Inflammatory macrophage treated with lipopolysaccharide for 1 hour (primary cell): ENCODE data around the gene EFCAB10.
"Not testable (repeated sequence)": the region's sequence is repeated elsewhere in the genome, so short reads cannot be mapped to it uniquely, and the experiment has no call there.

Experiments
- DNase-seq, 2 donors: peaks; one replicate each; pipeline ENCODE4 v3.0.0-alpha.2; 2020 to 2022

Gene EFCAB10, protein sequence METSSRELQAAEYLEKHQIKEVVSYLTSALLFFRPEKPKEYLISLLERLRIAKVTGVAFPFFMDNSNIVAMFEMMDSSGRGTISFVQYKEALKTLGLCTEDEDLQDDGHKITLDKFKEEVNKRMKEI

DNA sequence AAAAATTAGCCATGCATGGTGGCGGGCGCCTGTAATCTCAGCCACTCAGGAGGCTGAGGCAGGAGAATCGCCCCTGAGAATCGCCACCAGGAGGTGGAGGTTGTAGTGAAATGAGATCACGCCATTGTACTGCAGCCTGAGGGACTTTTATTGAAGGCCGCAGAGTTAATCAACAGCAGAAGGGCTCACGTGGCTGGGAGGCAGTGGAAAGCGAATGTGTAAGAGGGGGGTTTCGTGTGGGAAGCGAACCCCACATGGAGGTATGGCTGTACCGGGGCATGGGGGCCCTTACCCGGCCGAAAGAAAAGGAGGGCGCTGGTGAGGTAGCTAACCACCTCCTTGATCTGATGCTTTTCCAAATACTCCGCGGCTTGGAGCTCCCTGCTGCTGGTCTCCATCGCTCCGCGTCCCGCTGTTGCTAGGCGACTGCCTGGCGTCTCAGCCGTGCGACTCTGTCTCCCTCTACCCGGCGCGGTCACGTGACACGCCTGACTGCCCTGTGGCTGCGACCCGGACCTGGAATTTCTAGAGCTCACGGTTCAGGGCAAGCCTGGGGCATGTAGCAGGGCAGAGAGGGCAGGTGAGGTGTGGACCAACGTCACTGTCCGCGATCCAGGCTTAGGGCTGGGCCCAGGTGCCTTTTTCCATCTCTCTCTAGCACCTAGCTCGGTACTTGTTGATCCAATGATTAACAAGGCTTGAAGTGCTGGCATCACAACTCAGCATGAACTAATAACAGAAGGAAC, at the start of gene EFCAB10:
Gene EFCAB10, minus strand, starts transcription at position 428 of the 746 bp plus-strand sequence. Its CDS starts 30 bp downstream, at position 398.
- peak; percentile 4 to 6 for DNase-seq

DNA sequence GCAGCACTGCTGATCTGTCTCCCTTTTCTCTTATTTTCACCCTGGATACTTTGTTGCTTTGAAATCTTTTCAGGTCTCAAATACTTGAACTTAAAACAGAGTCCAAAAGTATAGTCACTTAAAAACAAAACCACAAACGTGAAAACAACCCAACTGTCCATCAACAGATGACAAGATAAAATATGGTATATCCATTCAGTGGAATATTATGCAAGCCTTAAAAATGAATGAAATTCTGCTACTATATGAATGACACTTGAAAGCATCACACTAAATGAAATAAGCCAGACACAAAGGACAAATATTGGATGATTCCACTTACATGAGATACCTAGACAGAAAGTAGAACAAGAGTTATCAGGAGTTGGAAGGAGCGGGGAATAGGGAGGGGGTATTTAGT, 44.7 kb upstream of the EFCAB10 start:
- no peak for DNase-seq

DNA sequence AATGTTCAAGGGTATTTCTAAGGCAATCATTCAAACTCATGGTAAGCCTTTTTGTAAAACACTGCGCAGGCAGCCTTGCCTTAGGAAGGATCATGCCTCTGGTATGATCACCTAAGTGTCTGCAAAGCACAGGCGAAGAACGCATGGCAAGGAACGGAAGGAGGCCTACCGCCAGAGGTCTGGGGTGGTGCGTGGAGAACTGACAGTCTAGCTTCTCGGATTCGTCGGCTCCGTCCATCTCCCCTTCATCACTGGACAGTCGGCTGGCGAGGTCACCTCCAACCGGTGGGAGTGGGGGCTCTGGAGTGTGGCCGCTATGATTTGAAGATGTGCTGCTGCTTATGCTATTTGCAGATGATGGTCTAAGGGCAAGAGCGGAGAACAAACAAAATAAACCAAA, 42.6 kb upstream of the EFCAB10 start:
- no peak for DNase-seq

DNA sequence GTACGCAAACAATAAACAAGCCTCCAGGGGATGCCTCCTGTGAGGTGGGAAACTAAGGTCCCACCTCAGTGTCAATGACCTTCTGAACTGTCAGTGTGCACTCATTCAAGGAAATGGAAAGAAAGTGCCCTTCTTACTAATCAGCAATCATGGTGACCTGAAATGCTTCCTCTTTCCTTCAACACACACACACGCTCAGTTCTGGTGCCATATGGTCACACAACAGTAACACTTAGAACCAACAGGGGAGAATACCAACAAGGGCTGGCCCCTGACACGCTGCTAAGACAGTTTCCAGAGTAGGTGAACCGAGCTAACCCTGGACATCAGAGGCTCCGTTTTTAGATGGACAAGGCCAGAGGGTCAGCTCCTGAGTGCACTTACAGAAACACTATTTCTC, 42.1 kb upstream of the EFCAB10 start:
- DNase-seq: no peak

DNA sequence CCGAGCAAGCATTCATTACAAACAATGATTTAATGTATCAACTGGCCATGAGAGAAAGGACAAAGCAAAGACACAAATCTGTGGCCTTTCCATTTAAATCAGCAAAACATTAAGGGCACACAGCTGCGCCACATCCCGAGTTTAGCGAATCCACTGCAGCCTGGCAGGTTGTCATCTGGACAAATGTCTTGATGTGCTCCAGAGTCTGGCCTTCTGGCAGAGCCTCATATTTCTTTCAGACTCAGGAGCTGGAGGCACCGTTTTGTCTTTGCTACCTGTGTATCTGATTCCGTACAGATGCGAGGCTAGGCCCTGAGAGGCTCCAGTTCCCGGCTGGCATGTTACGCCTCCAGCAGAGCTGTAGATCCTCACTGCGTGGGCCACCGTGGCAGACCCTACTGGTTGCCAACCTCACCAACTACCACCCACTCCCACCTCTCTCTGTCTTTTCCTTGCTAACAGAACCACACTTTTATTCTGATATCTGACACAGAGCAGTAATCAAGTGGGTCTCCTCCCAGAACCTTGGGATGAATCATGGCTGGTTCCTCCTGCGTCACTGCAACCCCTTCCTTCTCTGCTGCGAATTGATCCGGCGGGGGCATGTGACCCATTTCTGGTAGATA, 40.9 kb upstream of the EFCAB10 start:
- DNase-seq: no peak

DNA sequence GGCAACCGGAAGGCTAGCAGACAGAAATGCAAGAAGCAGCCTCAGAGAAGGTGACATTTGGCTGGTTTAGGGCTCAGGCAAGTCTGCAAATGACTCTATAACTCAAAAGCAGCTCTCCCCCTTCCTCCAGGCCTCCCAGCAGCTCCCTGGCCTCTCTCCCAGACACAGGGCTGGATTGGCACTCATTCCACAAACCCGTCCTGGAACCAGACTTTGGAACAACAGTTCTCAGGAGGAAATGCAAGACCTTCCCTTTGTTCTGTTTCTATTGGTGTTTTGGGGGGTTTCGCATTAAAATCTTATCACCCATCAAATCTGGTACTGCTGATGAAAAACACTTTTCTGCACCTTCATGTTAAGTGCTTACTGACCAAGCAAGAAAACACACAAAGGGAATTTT, 40.3 kb upstream of the EFCAB10 start:
- DNase-seq: no peak

DNA sequence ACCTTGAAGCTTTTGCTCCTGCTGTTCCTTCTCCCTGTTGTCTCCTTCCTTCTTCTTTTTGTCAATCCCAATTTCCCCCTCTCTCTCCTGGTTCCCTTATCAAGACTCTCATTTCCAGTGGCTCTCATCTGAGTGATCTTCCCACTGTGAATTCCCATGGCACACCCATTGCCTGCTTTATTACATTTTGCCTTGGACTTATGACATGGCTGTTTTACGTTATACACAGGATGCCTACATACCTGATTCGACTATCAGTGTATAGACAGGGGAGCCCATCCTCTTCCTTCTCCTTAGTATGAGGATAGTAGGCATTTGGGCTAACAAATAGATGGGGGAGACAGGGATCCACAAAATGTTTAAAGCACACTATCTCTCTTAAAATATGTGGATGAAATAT, 39.9 kb upstream of the EFCAB10 start:
- no peak for DNase-seq

DNA sequence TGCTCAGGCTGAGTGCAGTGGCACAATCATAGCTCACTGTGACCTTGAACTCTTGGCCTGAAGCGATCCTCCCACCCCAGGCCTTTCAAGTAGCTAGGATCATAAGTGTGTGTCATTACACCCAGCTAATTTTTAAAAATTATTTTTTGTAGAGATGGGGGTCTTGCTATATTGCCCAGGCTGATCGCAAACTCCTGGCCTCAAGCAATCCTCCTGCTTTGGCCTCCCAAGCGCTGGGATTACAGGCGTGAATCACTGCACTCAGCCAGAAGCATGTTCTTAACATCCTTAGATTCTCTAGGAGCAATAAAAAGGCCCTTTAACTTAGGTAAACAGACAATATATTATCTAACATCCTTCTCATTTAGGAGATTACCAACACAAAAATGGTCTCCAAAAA, 38.3 kb upstream of the EFCAB10 start:
- no peak for DNase-seq

DNA sequence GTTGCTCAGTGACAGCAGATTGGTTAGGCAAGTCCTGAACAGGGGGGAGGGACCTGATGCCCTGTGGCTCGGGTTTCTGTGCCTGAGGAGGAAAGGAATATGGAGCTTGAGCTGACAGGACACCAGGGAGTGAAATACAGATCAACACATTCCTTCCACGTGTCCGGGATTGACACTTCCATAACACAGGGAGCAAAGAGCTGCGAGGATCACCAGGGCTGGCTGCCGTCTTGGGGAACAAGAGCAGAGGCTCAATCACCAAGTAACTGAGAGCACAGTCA, 36.7 kb upstream of the EFCAB10 start:
- no peak for DNase-seq

DNA sequence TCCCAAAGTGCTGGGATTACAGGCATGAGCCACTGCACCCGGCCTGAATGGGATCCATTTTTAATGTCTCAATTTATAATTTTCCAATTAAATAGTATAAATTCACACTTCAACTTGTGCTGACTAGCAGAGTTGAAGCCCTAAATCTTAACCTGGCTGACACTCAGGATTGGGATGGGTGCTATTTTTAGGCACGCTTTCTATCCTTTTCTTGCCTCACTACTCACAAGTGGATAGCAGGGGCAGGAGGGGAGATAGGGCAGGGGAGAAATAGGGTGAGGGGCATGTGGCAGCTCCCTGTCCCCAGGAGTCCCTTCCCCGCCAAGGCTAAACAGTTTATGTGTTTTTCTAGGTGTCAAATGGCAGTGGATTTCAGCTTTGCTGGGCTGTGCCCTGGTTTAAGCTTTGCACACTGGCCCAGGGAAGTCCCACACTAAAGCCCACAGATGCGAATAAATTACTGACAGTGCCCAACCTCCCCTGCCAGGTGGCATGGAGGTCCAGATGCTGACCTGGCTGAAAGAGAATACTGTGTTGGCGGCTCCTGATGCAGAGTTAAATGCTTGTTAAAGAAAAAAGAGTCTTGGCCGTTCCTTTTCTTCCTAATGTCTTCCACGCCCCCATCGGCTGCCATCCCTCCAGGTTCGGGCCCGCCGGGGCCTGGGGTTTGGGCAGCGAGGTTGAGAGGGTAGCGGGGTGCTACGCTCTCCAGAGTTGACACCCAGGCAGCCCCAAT, 36.2 kb upstream of the EFCAB10 start:
- no peak for DNase-seq

DNA sequence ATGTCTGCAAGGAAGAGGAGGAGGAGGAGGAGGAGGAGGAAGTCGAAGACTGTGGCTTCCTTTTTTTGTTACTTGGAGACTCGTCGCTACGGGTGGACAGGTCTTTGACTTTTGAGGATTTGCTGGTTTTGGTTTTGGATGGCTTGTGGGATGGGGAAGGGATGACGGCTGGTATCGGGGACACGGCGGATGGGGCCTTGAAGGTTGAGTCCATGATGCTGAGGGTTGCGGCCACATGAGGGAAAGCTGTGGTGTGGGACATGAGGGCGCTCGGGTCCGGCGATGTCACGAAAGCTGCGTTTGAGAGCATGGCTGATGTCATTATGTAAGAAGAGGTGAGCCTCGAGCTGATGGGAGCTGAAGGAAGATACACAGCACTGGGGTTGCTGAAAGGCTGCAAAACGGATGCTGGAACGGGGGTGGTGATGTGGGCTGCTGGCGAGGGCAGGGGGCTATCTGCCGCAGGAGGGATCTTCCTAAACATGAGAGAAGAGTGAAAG, 33.1 kb upstream of the EFCAB10 start:
- no peak for DNase-seq

DNA sequence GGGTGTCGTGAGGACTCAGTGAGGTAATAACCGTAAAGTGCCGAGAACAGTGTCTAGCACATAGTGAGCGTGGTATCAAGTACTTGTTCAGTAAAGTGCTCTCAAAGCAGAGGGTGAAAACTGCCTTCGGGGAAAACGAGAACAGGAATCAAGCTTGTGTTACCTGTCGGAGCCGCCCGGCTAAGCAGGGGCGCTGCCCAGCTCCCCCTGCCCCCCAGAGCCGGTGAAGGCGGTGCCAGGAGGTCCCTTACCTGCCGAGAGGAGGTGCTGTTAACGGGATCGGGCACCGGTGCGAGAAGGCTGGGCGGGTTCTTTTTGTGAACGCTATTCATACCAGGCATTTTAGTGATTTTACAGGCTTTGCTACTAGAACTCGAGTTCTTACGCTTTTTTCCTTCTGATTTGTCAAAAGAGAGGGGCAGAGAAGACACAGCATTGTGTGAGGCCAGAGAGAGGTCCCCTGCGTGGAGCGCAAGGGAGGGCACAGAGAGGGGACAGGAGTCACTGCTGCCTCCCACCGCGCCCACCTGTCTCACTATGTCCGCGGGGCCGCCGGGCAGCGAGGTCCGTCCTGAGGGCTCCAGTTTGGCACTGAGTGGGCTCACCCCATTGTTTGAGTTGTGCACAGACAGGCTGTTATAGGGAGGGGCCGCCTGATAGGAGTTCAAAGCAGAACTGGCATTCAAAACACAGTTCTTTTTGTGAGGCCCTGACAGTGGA, 32.5 kb upstream of the EFCAB10 start:
- no peak for DNase-seq

DNA sequence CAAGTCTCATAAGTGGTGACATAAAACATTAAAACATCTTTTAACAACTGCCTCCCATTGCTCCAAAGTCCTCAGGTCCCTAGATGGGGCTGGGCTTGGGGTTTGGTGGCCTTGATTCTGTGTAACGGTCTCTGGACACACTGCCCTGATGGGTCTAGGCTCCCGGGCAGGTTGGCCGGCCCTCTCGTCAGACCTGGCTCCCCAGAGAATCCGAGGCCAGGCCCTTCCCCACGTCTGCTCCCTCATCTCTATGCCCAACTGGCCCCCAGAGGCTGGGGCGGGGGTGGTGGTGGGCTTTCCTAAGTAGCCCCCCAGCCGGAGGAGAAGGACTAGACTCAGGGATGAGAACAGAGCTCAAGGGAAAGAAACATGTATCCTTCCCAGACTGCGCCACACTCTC, 31.5 kb upstream of the EFCAB10 start:
- no peak for DNase-seq

DNA sequence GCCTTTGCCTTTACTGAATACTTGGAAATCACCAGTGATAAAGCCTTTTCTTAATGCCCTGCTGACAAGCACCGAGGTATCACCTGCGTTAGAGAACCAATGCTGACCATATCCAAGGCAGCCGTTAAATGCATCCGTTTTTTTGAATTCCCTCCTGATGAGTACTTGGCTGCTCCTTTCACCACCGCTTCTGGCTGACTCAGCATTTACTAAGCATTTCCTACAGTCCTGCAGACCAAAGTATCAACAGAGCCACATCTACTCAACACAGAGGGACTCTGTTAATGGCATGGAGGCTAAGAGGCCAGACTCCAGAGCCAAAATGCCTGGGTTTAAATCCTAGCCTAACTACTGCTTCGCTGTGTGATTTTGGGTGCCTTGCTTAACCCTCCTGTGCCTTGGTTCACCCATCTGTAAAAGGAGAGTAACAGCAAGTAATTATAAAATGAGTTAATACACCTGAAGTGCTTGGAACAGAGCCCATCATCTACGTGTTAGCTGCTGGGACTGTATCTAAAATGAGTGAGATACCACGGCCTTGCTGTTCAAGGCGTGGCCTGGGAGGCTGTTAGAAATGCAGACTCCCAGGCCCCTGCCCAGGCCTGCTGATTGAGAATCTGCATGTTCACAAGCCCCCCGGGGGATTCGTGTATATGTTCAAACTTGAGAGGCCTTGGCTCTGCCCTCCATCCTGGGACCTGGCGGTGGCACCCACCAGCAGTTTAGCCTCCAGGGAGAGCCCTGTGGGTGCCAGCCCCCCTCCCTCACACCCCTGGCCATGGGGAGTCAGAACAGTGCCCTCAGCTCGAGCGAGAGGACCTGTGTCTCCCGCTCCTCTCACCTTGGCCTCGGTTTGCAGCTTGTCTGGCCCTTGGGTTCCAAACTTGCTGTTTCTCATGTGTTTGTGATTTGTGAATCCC, 30.8 kb upstream of the EFCAB10 start:
- DNase-seq: no peak

DNA sequence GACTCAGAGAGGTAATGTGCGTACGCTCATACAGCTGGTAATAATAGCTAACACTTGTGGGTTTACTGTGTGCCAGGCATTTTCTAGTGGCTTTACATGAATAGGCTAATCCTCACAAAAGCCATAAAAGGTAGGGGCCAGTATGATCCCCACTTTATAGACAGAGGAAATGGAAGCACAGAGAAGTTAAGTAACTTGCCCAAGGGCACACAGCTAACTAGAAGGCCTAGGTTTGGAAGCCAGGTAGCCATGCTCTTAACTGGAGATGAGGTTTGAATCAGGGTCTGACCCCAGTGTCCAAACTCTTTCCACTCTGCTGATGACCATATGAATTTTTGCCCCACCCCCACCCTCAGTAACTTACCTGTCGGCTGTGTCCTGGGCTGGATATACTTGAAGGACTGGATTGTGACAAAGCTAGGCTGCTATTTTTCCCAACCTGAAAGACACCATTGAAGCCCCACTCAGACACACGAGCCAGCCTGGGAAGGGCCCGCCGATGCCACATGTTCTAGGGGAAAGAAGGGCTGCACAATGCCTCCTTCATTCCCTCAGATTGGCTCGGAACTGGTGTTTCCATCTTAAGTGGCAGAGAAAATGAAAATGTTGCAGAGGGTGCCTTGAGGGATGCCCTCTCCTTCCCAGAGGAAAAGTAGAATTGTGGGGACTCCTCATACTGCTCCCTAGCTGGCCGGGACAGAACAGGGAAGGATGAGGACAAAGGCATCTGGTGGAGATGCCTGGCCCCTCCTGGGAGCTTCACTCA, 29.1 kb upstream of the EFCAB10 start:
- DNase-seq: no peak

DNA sequence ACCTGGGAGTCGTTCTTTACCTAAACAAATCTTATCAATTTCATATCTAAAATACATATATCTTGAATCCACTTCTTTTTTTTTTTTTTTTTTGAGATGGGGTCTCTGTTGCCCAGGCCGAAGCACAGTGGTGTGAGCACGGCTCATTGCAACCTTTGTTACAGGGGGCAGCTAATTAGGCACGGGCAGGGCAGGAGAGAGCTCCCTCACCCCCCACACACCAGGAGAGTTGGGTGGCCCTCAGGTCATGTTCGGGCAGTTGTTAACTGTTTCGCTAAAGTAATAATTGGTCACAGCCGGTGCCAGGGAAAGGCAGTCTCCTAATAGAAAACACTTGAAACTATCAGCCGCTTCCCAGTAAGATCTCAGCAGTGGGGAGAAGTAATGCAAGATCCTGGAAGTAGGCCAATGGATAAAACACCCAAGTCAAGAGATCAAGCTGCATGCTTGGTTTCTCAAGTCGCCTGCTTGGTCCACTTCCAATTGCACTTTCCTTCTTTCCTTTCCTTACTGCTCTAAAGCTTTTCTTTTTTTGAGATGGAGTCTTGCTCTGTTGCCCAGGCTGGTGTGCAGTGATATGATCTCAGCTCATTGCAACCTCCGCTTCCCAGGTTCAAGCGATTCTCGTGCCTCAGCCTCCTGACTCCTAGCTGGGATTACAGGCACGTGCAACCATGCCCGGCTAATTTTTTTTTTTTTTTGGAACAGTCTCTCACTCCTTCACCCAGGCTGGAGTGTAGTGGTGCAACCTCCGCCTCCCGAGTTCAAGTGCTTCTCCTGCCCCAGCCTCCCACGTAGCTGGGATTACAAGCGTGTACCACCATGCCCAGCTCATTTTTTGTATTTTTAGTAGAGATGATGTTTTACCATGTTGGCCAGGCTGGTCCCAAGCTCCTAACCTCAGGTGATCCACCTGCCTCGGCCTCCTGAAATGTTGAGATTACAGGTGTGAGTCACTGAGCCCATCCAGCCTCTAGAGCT, 21.3 kb upstream of the EFCAB10 start:
- DNase-seq: no peak

DNA sequence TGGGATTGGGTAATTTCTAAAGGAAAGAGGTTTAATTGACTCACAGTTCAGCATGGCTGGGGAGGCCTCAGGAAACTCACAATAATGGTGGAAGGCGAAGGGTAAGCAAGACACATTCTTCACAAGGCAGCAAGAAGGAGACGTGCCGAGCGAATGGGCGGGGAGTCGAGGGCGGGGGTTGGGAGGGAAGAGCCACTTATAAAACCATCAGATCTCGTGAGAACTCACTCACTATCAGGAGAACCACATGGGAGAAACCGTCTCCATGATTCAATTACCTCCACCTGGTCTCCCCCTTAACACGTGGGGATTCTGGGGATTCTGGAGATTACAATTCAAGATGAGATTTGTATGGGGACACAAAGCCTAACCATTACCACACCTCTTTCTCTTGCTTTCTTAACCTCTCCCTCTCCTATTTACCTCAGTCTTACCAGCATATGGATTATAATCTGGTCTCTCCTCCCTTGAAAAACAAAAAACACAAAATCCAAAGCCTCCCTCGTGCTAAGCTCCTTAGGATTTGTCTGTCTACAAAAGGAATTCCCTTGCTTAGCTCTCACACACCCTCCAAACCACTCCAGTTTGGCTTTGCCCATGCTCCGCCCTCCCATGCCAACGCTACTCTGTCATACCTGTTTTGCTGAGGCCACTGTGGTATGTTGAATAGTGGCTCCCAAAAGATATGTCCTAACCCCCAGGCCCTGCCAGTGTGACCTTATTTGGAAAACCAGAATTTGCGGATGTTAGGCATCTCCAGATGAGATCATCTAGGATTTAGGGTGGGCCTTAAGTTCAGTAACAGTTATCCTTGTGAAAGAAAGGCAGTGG, 19.6 kb upstream of the EFCAB10 start:
- DNase-seq: no peak

DNA sequence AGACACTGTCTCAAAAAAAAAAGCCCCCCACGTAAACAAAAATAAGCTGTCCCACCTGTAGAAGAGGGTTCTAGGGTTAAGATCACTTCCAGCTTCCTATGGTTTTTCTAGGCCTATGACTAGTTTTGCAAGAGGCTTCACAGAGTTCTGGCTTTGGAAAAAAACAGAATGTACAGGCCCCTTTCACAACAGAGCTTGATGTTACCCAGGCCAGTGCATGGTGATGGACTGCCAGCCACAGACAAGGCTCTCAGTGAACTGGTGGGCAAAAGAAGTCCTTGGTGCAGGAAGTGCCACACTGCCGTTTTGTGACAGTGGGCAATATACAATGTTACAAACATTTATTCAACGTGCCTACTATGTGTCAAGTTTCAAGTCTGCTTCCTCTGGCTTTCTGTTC, 18.3 kb upstream of the EFCAB10 start:
- DNase-seq: no peak

DNA sequence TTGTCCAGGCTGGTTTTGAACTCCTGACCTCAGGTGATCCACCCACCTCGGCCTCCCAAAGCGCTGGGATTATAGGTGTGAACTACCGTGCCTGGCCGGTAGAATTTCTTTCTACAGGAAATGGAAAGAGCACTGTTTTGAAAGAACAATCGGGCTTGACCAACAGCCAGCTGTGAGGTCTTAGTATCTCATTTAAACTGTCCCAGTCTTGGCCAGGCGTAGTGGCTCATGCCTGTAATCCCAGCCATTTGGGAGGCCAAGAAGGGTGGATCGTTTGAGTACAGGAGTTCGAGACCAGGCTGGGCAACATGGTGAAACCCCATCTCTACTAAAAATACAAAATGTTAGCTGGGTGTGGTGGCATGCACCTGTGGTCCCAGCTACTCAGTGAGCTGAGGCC, 17.8 kb upstream of the EFCAB10 start:
- not testable (repeated sequence) for DNase-seq
